ENCODE measurements around the gene PDE2A.

- TF ChIP-seq POLR2A (IDR thresholded peaks at IDR 0.05) (no peak), CTCF (IDR thresholded peaks at IDR 0.05) (no peak)
These were observed 38.0 kb upstream of the PDE2A start for GRCh38 chr11:72712168-72712751.

Measured in heart left ventricle (tissue), 13 donors.